Stomach (tissue), 9 donors: ENCODE data around the gene C20orf202. TPM values are rescaled to one million over a fixed set of nuclear protein-coding genes. Genes with fewer than 3 reads are reported as not detected.

Experiments used
- DNase-seq, 2 donors: peaks; one replicate each; pipeline versions ENCODE4 v3.0.0 to v3.0.0-alpha.2; 2013 to 2019
- H3K27ac ChIP-seq, 5 donors: fragments of 200-600 bp in 4 of 5; sonication (generic) in 4 of 5; one replicate each; pipeline ENCODE4 v1.5.1; 2013 to 2019; ENCODE audit warnings: mild to moderate bottlenecking in 1 of 5, moderate library complexity in 1 of 5
- H3K27me3 ChIP-seq, 3 donors: fragments of 200-600 bp; sonication (generic); one replicate each; pipeline ENCODE4 v1.5.1; 2017 to 2019; ENCODE audit warnings: mixed run types in 1 of 3
- H3K36me3 ChIP-seq, 4 donors: fragments of 200-600 bp; sonication (generic); 1 replicate in 3 of 4; 2 replicates in 1 of 4; pipeline ENCODE4 v1.5.1; 2016 to 2019
- H3K4me1 ChIP-seq, 4 donors: fragments of 200-600 bp; sonication (generic); one replicate each; pipeline ENCODE4 v1.5.1; 2016 to 2019
- H3K4me3 ChIP-seq, 4 donors: fragments of 200-600 bp; sonication (generic) in 3 of 4; one replicate each; pipeline ENCODE4 v1.5.1; 2016 to 2019; ENCODE audit warnings: mild to moderate bottlenecking in 1 of 4
- H3K9me3 ChIP-seq, 4 donors: fragments of 200-600 bp; sonication (generic); one replicate each; pipeline ENCODE4 v1.5.1; 2016 to 2019
- CTCF ChIP-seq, 7 experiments: fragments of 450-650 bp in 4 of 7; fragments of 200-600 bp in 3 of 7; sonication (generic) in 3 of 7; IDR thresholded peaks; one replicate each; pipeline ENCODE4 v1.5.1; 2016 to 2019; ENCODE audit warnings: antibody characterized with exemption in 7 of 7, control low read depth in 2 of 7, mild to moderate bottlenecking in 1 of 7
- EP300 ChIP-seq: sonication (generic); formaldehyde crosslinking; IDR thresholded peaks from one replicate; pipeline ENCODE4 v1.6.1; 2017; ENCODE audit warnings: antibody characterized with exemption
- POLR2A ChIP-seq, 4 donors: fragments of 450-650 bp; IDR thresholded peaks; one replicate each; pipeline ENCODE4 v1.6.1; 2016; ENCODE audit warnings: antibody characterized with exemption in 4 of 4, control low read depth in 2 of 4, mild to moderate bottlenecking in 1 of 4, moderate library complexity in 1 of 4
- POLR2AphosphoS5 ChIP-seq, 3 donors: sonication (generic); formaldehyde crosslinking; IDR thresholded peaks; one replicate each; pipeline ENCODE4 v1.6.1; 2016; ENCODE audit warnings: antibody characterized with exemption in 3 of 3
- WGBS, 5 donors: extraction: QIAGEN DNeasy Blood & Tissue Kit in 3 of 5; methylation state at CpG; one replicate each; pipeline versions ENCODE4 v1.1.5 to v1.1.7; 2013 to 2018; 5-methylcytosine and 5-hydroxymethylcytosine counted together
- intact Hi-C: fragments of 100-400 bp; cut with DNase I; formaldehyde crosslinking; loops from one replicate; pipeline ENCODE4 v1.15.1; 2023; ENCODE audit warnings: low total_unique reads
- polyA plus RNA-seq, 3 donors: library from polyadenylated mRNA; stranded (reverse); fragments of 200-250 nt; gene quantifications; one replicate each; pipeline ENCODE4 v1.2.3, GENCODE V29; 2013
- total RNA-seq, 5 donors: library from RNA; depleted of rRNA; stranded (reverse); fragments of >200 nt; gene quantifications; one replicate each; pipeline versions ENCODE4 v1.1.0 to v1.2.3, GENCODE V29; 2014 to 2016
- donor health status: healthy with polysubstance abuse.
- donor health status: Bipolar disorder and iron deficiency.
- donor health status: healthy.

C20orf202 gene
- total and polyA plus RNA-seq, 8 donors = 0.05 TPM; not detected in 7

GRCh38 chr20:1190847-1191246 is 12.4 kb upstream of the C20orf202 start:
- Histone ChIP-seq H3K27ac (no peak overlapping the region), H3K9me3 (no peaks in the 10 kb centered on the region), H3K4me1 (peaks cover 0 to 13% (median 6%) of the 10 kb centered on the region in 4 donors), H3K36me3 (no peaks in the 10 kb centered on the region), H3K27me3 (peaks cover 0 to 14% (median 2%) of the 10 kb centered on the region in 3 donors), H3K4me3 (no peak overlapping the region)
- intact Hi-C loops = no loop called here
- TF ChIP-seq POLR2A (IDR thresholded peaks at IDR 0.05) (no peak), EP300 (no peak), POLR2AphosphoS5 (IDR thresholded peaks at IDR 0.05) (no peak), CTCF (IDR thresholded peaks at IDR 0.05) (no peak)
- WGBS, 5 donors = 78 to 91% (median 82%) methylated on average over 3 of the region's 3 CpGs
- no peak for DNase-seq

- DNase-seq = no peak
- Histone ChIP-seq H3K27me3 (peaks cover 0 to 9% (median 0%) of the 10 kb centered on the region in 3 donors), H3K4me1 (peaks cover 0 to 9% (median 3%) of the 10 kb centered on the region in 4 donors), H3K9me3 (no peaks in the 10 kb centered on the region), H3K36me3 (no peaks in the 10 kb centered on the region), H3K4me3 (no peak overlapping the region), H3K27ac (no peak overlapping the region)
- intact Hi-C loops = no loop called here
- WGBS, 5 donors = 79 to 84% (median 82%) methylated on average over 3 of the region's 3 CpGs
- TF ChIP-seq CTCF (IDR thresholded peaks at IDR 0.05) (no peak), POLR2AphosphoS5 (IDR thresholded peaks at IDR 0.05) (no peak), EP300 (no peak), POLR2A (IDR thresholded peaks at IDR 0.05) (no peak)
These were observed 12.0 kb upstream of the C20orf202 start for GRCh38 chr20:1191299-1191698.

- H3K27ac ChIP-seq = no peak overlapping the region
- intact Hi-C loops = no loop called here
- no peaks in the 10 kb centered on the region for H3K27me3 ChIP-seq
- no peak for TF ChIP-seq CTCF (IDR thresholded peaks at IDR 0.05)
- TF ChIP-seq EP300 = no peak
- TF ChIP-seq POLR2A (IDR thresholded peaks at IDR 0.05) = no peak
- no peak for TF ChIP-seq POLR2AphosphoS5 (IDR thresholded peaks at IDR 0.05)
- 69 to 100% (median 86%) methylated on average over 1 of the region's 1 CpG for WGBS, 5 donors
- H3K4me1 ChIP-seq = no peaks in the 10 kb centered on the region
- H3K9me3 ChIP-seq = no peaks in the 10 kb centered on the region
- no peak overlapping the region for H3K4me3 ChIP-seq
- H3K36me3 ChIP-seq = no peaks in the 10 kb centered on the region
- DNase-seq = no peak
These were observed 8.0 kb upstream of the C20orf202 start for GRCh38 chr20:1195226-1195625.

DNA sequence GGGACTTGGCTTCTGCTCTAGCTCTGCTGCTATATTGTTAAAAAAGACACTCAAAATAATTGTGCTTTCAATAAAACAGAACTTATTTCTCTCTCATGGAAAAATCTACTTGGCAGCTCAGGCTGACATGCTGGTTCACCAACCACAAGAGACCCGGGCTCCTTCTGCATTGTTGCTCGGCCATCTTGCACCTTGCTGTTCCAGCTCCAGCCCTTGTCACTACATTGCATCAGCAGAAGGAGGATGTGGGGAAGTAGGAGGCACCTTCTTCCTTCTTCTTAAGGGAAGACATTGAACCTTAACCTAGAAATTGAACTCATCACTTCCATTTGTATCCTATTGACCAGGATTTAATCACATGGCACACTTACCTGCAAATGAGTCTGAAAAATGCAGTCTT is 6.6 kb upstream of the C20orf202 start:
- 83 to 93% (median 88%) methylated on average over 2 of the region's 2 CpGs for WGBS, 5 donors
- no peak overlapping the region for H3K4me3 ChIP-seq
- intact Hi-C loops = no loop called here
- no peaks in the 10 kb centered on the region for H3K36me3 ChIP-seq
- DNase-seq = no peak
- H3K27me3 ChIP-seq = no peaks in the 10 kb centered on the region
- H3K27ac ChIP-seq = no peak overlapping the region
- TF ChIP-seq EP300 (no peak), POLR2AphosphoS5 (IDR thresholded peaks at IDR 0.05) (no peak), POLR2A (IDR thresholded peaks at IDR 0.05) (no peak), CTCF (IDR thresholded peaks at IDR 0.05) (no peak)
- H3K4me1 ChIP-seq = no peaks in the 10 kb centered on the region
- H3K9me3 ChIP-seq = no peaks in the 10 kb centered on the region
